ENCODE measurements around the gene SULT4A1.

SULT4A1 gene

DNA sequence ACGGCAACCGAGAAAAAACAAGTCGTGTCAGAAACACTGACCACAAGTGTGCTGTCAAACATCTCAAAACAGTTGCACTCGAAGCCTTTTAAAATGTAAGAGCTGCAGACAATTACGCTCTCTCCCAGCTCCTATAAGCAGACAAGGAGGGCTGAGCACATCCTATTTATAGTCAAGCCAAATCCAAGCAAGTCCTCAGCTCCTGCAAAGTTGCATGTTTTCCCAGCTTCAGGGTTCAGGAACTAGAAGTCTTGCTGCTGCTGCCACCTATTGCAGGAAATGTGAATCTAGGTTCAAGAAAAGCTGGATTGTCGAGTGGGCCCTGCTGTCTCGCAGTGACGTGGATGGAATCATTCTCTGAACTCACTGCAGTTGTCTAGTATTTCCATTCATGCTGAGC is 65.7 kb downstream of the SULT4A1 start:
- no peak for DNase-seq

DNA sequence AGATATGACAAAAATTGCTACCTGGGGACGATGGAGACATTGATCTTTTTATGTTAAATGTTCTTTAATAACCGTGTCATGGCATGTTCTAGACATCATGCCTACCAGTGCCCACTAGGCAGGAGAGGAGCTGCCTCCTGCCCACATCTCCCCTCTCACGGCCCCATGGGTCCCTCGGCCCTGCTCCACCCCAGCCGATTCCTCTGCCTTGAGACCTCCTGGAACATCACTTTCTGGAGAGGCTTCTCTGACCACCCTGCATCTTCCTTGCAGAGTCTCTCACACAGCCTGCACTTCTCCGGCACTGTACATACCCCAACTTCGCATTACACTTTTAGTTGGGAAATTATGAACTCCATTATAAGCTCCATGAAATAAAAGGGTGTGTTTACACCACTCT is 67.0 kb downstream of the SULT4A1 start:
- DNase-seq: no peak

DNA sequence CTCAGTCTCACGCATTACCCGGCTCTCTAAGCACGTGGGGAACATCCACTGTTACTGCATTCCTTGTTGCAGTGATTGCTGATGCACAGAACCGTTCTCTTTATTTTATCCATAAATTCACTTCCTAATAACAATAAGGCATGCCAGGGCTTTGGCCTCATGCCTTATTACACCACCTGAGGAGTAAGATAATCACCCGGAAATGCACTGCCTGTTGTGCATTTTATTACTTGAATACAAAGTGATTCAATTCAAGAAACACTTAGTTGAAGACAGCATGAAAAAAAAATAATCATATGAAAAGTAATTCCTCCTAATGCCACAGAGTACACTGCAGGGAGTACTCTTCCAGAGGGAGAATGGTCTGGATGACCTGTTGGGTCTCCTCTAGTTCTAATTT is 69.4 kb downstream of the SULT4A1 start:
- DNase-seq: no peak

DNA sequence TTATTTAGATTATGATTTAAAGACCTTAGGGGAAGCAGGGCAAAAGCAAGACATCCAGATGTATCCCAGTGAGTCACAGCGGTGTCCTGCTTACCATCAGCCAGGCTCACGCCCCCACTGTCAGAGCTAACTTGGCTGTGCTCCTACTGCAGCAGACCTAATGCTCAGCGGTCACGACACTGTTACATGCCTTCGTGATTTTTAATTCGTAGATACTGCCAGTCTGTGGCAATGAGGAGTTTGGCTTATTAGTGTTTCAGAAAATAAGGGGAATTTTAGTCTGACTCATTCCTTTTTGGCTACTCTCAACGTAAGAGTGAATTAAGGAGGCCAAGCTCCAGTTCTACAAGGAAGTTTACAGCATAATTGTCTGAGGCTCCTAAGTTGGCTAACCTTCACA is 72.9 kb downstream of the SULT4A1 start:
- DNase-seq: no peak

DNA sequence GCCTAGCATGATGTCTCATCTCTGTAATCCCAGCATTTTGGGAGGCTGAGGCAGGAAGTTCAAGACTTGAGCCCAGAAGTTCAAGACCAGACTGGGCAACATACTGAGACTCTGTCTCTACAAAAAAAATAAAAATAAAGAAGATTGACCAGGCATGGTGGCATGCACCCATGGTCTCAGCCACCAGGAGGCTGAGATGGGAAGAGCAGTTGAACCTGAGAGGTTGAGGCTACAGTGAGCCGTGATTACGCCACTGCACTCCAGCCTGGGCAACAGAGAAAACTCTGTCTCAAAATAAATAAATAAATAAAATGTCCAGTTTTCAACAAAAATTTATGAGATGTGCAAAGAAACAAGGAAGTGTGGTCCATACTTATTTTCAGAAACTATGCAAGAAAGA is 78.5 kb downstream of the SULT4A1 start:
- no peak for DNase-seq

DNA sequence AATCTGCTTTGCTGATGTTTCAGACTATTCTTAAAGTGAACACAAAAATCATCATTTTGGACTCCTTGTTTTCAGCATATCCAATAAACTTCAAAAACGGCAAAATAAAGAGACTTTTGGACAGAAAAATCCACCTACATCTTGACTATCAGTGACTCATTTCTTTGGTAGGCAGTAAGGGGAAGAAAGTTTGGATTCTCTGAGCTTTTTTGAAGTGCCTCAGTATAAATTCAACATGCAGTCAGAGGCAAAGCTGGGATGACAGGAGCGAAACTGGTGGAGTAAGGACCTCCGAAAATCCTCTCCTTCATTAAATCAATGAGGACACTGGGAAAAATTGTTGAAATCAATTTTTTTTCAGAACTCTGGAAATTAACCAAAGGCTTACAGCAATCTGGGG is 79.9 kb downstream of the SULT4A1 start:
- no peak for DNase-seq

DNA sequence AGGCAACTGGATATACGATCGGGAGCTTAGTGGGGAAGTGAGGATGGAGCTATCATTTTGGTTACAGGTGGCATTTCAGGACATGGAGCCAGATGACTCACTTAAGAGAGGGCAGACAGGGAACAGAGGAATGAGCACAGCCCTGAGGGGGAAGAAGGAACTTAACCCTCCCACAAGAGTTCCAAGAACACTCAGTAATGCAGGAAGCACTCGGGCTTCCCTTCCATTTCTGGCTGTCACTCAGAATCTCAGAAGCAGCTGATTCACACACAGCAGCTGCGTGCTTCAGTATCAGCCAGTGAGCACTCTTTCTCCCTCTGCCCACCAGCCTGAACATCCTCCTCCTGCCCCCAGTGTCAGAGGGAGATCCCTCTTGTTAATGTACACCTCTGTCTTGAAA is 85.0 kb downstream of the SULT4A1 start:
- no peak for DNase-seq

DNA sequence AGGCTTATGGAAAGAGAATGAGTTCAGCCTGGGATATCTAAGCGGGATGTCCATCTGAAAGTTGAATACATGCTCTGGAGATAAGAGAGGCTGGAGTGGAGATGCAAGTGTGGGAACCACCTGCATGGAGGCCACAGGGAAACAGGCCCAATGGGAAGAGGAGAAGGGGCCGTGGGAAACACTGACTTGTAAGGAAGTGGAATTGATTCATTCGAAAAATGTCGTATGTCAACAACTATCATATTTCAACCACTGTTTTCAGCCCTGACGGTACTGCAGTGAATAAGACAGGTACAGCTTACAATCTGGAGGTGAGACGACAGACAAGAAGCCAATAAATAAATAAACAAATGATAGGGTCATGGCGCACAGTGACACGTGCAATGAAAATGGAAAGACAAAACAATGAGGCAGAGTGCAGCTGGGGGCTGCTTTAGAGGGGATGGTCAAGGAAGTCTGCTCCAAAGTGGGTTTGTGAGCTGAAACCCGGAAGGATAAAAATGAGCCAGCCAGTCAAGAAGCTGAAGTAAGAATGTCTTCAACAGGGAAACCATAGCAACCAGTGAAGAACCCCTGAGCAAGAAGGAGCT is 86.1 kb downstream of the SULT4A1 start:
- DNase-seq: no peak

Data from activated CD4-positive, alpha-beta T cell treated with anti-CD3 and anti-CD28 coated beads, Interleukin-2, Interleukin-6, amounts not matched to agents 100 ng/mL and 50 ng/mL, durations not matched to agents 16 hours and 8 hours (primary cell).